OCI-LY3 (cell line): Measurements from ENCODE around the gene OBSL1.

Experiments used
- H2AFZ ChIP-seq: fragments of 200-600, 300-600 bp; shearing (Covaris generic); 2 replicates; pipeline ENCODE4 v1.6.0; 2014; ENCODE audit warnings: antibody characterized with exemption, low read depth, low read length
- H3K27ac ChIP-seq: fragments of 200-600, 300-600 bp; sonication (generic); 2 replicates; pipeline ENCODE4 v1.5.1; 2014; ENCODE audit warnings: mild to moderate bottlenecking, low read length, moderate library complexity, mixed read lengths
- H3K27me3 ChIP-seq: fragments of 200-600, 300-600 bp; sonication (generic); 2 replicates; pipeline ENCODE4 v1.6.1; 2014; ENCODE audit warnings: low read depth, low read length, mixed read lengths
- H3K36me3 ChIP-seq: fragments of 200-600, 300-600 bp; sonication (generic); replicated peaks from 2 replicates; pipeline ENCODE3; 2014; ENCODE audit warnings: low read depth, low read length, mixed read lengths
- H3K4me1 ChIP-seq: fragments of 300-600, 200-600 bp; sonication (generic); 2 replicates; pipeline ENCODE4 v1.6.1; 2014; ENCODE audit warnings: low read length, mixed read lengths
- H3K4me2 ChIP-seq: fragments of 200-600, 300-600 bp; sonication (generic); 2 replicates; pipeline ENCODE4 v1.6.1; 2014; ENCODE audit warnings: low read length, mixed read lengths
- H3K4me3 ChIP-seq: fragments of 300-600, 200-600 bp; sonication (generic); 2 replicates; pipeline ENCODE4 v1.5.1; 2014; ENCODE audit warnings: antibody characterized with exemption, mild to moderate bottlenecking, low read length, moderate library complexity
- H3K79me2 ChIP-seq: fragments of 300-600, 200-600 bp; shearing (Covaris generic); 2 replicates; pipeline ENCODE4 v1.6.1; 2014; ENCODE audit warnings: mild to moderate bottlenecking, low read length, mixed read lengths
- H3K9ac ChIP-seq: fragments of 300-600, 200-600 bp; shearing (Covaris generic); 2 replicates; pipeline ENCODE4 v1.6.0; 2014; ENCODE audit warnings: mild to moderate bottlenecking, low read length, moderate library complexity
- H3K9me3 ChIP-seq: fragments of 200-600, 300-600 bp; shearing (Covaris generic); 2 replicates; pipeline ENCODE4 v1.6.1; 2014; ENCODE audit warnings: low read length, mixed read lengths; ENCODE audit not compliant: insufficient read depth
- H4K20me1 ChIP-seq: fragments of 200-600, 300-600 bp; sonication (generic); 2 replicates; pipeline ENCODE4 v1.6.1; 2016; ENCODE audit warnings: low read length, mixed read lengths; ENCODE audit not compliant: insufficient read depth
- CTCF ChIP-seq: fragments of 200-600, 300-600 bp; sonication (generic); IDR thresholded peaks from 2 replicates; pipeline ENCODE4 v1.5.1; 2014; ENCODE audit warnings: antibody characterized with exemption, low read length, low read depth
- EZH2phosphoT487 ChIP-seq: fragments of 200-600 bp; shearing (Covaris generic); IDR thresholded peaks from 2 replicates; pipeline ENCODE4 v1.6.1; 2018; ENCODE audit warnings: antibody characterized with exemption, mixed run types, low read depth

Gene OBSL1

GRCh38 chr2:219562049-219563020 lies 9.0 kb downstream of the OBSL1 start:
- no peak overlapping the region for H3K4me3 ChIP-seq
- no peaks in the 10 kb centered on the region for H3K79me2 ChIP-seq
- H2AFZ ChIP-seq: no peak overlapping the region
- no peaks in the 10 kb centered on the region for H3K9me3 ChIP-seq
- no peak for TF ChIP-seq CTCF
- no peak for TF ChIP-seq EZH2phosphoT487
- H3K4me1 ChIP-seq: no peaks in the 10 kb centered on the region
- H3K36me3 ChIP-seq: no peaks in the 10 kb centered on the region
- no peak overlapping the region for H3K4me2 ChIP-seq
- H3K27me3 ChIP-seq: no peaks in the 10 kb centered on the region
- H4K20me1 ChIP-seq: no peaks in the 10 kb centered on the region
- H3K9ac ChIP-seq: no peak overlapping the region
- no peak overlapping the region for H3K27ac ChIP-seq

- H3K9ac ChIP-seq: no peak overlapping the region
- H3K27me3 ChIP-seq: no peaks in the 10 kb centered on the region
- H3K79me2 ChIP-seq: no peaks in the 10 kb centered on the region
- H3K4me3 ChIP-seq: no peak overlapping the region
- no peak for TF ChIP-seq EZH2phosphoT487
- no peak for TF ChIP-seq CTCF
- H3K36me3 ChIP-seq: no peaks in the 10 kb centered on the region
- H3K27ac ChIP-seq: no peak overlapping the region
- no peaks in the 10 kb centered on the region for H3K4me1 ChIP-seq
- no peak overlapping the region for H3K4me2 ChIP-seq
- H4K20me1 ChIP-seq: no peaks in the 10 kb centered on the region
- H2AFZ ChIP-seq: no peak overlapping the region
- H3K9me3 ChIP-seq: no peaks in the 10 kb centered on the region
These were observed 9.9 kb downstream of the OBSL1 start for GRCh38 chr2:219561179-219562048.

GRCh38 chr2:219560893-219561178 lies 10.5 kb downstream of the OBSL1 start:
- H3K36me3 ChIP-seq: no peaks in the 10 kb centered on the region
- H2AFZ ChIP-seq: no peak overlapping the region
- no peaks in the 10 kb centered on the region for H3K79me2 ChIP-seq
- no peak overlapping the region for H3K4me3 ChIP-seq
- no peaks in the 10 kb centered on the region for H4K20me1 ChIP-seq
- H3K9me3 ChIP-seq: no peaks in the 10 kb centered on the region
- H3K4me2 ChIP-seq: no peak overlapping the region
- no peak overlapping the region for H3K27ac ChIP-seq
- no peaks in the 10 kb centered on the region for H3K4me1 ChIP-seq
- TF ChIP-seq CTCF (no peak), EZH2phosphoT487 (no peak)
- H3K9ac ChIP-seq: no peak overlapping the region
- no peaks in the 10 kb centered on the region for H3K27me3 ChIP-seq
